ENCODE measurements around the gene IMMP2L.

IMMP2L gene

DNA sequence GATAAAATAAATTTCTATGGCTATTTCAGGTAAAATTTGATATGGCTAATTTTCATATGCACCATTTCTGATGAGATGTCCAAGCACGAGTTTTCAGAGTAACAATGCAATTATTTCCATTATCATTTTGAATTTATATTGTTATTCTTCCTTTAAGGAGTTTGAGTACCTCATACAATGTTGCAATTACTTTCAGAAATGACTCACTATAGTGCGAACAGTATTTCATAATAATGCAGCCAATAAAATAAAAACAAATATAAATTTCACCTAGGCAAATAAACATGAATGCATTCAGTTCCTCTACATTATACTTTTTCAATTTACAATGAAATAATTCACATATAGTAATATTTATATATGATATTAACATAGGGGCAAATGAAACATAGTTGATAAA, 550.1 kb downstream of the IMMP2L start:
- DNase-seq: peak; percentile 47

DNA sequence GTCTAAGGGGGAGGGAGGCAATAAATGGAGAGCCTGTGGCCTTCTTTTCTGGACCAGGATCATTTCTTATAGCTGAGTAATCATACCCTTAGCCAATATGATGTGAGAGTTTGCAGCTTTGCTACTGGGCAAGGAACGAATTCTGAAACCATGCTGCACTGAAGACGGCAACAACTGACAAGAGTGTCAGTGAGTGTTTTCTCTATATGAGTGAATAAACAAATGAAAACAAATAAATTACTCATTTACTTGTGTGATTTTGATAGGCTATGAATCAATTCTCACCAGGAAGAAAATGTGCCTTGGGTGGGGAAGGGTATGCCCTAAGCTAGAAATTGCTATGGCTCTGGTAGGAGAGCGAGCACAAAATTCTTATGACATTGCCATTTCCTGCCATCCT, 550.8 kb downstream of the IMMP2L start:
- no peak for DNase-seq

DNA sequence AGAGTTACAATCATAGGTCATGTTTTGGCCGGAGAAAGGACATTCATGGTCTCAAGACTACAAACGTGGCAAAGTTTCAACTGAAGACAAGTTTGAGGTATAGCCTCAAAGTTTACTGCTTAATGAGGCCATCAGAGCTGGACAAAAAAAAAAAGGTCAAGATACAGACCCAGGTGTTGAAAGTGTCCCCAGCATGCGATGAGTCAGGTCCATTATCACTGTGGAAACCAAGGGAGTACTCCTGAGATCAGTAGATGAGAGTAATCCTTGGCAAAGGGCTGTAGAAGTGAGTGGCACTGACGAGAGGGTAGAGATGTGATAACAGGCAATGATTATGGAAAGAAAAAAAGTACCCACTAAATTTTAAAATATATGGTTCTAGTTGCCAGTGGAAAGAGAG, 551.5 kb downstream of the IMMP2L start:
- DNase-seq: no peak

GRCh38 chr7:111009526-111010040, 552.7 kb downstream of the IMMP2L start:
- no peak for DNase-seq

- DNase-seq: peak; percentile 63
Observed at GRCh38 chr7:111006691-111007090, 555.6 kb downstream of the IMMP2L start.

GRCh38 chr7:111006040-111006439, 556.3 kb downstream of the IMMP2L start:
- no peak for DNase-seq

DNA sequence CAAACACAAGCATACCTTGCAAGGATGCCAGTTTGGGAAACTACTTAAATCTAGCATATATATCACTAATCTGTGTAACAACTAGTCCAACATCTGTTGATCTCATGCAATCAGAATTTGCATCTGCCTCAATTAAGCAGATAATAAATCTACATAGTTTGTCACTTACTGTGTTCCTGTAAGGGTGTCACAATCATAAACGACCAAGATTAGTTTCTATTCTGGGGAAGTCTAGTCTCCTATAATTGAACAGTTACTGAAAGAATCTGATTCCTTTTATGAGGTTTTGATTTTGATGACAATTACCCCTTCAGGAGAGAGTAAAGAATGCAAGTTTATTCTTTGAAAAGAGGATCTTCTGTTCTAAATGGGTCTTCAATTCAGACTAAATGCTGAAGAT, 556.8 kb downstream of the IMMP2L start:
- DNase-seq: peak; percentile 16

- DNase-seq: no peak
Observed at GRCh38 chr7:111004310-111004901, 557.9 kb downstream of the IMMP2L start.

DNA sequence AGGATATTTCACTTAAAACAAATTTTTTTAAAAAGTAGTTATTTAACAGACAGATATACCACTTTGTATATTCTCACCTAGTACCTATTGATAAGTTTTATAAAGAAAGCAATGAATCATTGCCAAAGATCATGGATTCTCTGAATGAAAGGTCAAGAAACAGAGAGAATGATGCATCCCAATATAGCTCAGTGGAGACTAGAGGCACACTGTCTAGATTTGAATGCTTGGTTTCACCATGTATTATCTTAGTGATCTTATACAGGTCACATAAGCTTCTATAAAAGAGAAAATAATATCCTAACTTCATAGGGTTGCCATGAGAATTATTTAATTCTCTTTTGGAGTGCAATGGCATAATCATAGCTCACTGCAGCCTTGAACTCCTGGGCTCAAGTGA, 558.4 kb downstream of the IMMP2L start:
- no peak for DNase-seq

- DNase-seq: no peak
Observed at GRCh38 chr7:110994028-110994967, 568.0 kb downstream of the IMMP2L start.

GRCh38 chr7:110988890-110989501, 573.3 kb downstream of the IMMP2L start:
- DNase-seq: peak; percentile 4

- DNase-seq: no peak
Observed at GRCh38 chr7:110988348-110988747, 573.9 kb downstream of the IMMP2L start.

DNA sequence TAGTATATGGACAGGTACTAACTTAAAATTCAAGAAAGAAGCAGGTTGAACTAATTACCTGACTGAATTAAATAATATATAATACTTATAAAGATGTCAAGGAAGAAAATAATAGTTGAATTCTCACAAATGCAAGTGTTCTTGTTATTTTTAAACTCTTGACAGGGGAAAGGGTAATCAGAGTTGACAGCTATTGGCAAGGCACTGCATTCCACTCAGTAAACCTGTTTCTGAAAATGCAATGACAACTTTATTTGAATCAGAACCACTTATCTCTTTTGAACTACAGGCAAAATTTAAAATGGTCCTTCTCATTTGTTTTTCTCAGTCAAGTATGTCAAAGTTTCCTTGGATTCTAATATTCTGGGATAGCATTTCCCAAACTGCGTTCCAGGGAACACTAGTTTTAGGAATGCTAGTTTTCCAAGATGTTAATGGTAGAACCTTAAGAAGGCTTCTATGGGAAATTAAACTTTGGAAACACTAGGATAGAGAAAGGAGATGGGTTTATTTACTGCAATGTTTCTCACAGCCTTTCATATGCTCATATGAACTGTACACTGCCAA, 575.1 kb downstream of the IMMP2L start:
- no peak for DNase-seq

DNA sequence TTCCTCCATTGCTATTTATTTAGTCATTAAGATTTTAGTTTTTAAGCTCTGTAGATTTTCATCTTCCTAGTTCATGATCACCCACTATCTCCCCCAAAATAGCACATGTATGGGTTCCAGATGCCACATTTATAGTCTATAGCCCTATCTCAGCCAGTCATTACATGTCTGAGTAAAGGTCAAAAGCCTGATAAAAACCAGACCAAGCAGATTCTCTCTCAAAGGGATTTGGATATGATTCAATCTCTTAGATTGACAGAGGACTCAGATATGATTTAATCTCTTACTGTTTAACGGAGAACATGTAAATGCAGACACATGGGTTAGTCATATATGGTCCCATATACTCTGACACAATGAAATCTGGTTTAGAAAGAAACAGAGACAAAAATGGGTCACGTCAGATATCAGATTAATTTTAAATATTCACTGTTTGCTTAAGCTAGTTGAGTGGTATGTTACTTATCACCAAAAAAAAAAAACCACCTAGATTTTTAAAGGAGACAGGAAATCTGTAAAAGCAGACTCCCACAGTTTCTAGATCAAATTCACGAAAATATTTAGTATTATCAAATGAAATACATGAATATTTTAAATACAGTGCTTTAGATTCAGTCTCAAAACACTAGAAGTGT, 578.4 kb downstream of the IMMP2L start:
- DNase-seq: no peak

DNA sequence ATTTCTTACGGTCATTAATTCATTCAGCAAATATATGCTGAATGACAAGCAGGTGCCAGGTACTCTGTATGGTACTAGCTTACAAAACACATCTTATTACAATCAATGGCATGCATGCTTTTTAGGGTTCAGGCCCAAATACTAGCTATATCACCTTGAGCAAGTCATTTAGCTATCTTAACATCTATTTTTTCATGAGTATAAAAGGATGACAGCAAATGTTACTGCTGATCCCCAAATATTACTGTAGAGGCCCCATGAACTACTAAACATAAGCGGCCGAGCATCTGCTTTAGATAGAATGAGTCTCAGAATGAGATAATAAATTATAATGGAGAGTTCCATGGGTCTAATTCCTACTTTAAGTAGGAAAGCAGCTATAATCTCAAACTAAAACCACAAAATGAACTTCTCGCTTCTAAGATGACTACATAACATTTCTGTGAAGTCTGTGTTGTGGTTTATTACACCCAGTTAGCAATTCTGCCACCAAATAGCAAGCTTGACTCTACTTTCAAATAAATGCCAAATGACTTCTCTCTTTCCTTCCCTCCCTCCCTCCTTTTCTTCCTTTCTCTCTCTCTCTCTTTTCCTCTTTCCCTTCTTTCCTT, 585.1 kb downstream of the IMMP2L start:
- DNase-seq: no peak

DNA sequence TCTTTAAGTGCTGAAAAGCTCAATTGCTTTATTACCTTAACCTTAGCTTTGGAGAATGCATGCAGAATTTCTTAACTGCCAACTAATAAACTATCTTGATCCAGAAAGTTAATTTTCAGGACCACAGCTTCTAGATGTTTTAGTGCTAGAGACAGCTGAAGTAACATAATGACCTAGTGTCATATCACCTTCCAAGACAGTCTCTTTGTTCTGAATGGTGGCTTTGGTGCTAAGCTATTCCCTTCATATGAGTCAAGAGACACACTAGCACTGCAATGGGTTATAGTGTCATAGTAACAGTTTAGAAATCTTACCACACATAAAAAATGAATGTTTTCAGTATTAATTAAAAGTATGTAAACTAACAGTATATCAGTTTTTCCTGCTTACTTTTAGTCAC, 586.8 kb downstream of the IMMP2L start:
- DNase-seq: no peak

DNA sequence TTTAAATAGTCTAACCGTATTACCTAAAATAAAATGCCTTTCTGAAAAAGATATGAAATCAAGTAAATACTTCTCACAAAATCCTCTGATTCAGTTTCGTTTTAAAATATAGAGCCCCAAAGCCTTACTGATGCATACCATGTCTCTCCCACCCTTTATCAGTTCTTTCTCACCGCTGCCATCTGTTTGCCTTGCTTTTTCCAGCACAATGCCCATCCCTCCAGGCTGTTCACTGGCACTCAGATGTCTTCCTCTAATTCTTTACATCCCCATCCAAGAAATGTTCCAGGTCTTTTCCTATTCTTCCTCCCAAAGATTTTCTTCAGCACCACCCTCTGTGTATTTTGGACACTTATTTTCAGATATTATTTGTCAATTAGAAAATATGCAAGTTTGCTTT, 587.9 kb downstream of the IMMP2L start:
- no peak for DNase-seq

DNA sequence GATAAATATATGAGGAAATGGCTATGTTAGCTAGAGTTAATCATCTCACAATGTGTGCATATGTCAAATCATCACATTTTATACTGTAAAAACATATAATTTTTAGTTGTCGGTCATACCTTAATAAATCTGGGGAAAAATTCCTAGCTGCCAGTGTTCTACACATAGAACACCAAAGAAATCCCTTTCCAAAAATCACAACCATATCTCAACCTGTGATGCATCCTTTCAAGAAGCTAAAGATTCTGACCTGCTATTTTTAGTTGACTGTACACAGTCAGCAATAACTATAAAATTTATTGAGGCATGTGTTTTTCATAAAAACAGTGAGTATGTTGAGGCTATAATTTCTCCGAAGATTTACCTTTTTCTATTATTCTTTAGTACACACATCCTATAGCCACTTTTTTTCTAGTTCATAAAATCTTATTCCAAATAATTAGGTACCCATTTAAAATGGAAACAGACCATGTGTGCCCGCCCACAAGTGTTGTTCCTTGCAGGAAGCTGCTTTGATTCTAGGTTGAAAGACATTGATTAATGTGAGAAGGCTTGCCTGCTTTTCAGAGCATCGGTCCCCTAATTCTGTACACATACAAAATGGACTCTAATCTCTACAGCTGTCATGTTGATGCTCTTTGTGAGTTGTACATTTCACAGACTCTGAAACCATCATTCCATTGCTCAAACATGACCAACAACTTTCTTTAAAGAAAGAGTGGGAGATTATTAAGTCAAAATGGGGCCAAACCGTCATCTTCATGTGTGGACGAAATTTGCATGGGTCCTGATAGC, 588.9 kb downstream of the IMMP2L start:
- no peak for DNase-seq

DNA sequence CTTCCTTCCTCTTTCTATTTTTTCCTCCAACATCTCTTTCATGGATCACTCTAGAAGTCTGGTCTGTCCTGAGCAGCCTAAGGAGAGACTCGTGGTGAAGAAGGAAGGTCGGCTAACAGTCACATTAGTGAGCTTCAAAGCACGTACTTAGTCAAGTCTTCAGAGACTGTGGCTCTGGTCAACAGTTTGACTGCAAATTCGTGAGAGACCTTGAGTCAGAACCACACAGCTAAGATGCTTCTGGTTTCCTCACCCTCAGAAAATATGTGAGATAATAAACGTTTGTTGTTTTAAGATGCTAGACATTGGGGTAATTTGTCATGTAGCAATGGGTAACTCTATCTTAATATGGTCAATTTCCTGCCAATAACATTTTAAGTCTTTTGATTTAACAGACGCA, 597.5 kb downstream of the IMMP2L start:
- DNase-seq: no peak

DNA sequence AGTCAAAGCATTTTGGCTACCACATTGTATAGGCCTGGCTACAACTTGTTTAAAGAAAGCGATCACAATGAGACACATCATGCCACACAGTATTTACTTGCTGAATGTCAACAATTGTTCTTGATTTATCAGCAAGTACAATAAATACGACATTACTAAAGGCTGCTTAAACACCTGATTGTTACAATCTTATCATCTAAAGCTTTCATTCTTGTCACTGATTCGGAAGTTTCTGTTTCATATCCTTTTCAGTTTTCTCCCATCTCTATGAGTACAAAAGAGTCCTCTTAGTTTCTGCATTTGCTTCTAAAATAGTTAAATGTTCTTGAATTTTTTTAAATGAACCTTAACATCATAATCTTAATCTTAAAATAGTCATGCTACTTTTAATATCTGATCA, 599.5 kb downstream of the IMMP2L start:
- DNase-seq: no peak

- no peak for DNase-seq
Observed at GRCh38 chr7:110962374-110962773, 599.9 kb downstream of the IMMP2L start.

DNA sequence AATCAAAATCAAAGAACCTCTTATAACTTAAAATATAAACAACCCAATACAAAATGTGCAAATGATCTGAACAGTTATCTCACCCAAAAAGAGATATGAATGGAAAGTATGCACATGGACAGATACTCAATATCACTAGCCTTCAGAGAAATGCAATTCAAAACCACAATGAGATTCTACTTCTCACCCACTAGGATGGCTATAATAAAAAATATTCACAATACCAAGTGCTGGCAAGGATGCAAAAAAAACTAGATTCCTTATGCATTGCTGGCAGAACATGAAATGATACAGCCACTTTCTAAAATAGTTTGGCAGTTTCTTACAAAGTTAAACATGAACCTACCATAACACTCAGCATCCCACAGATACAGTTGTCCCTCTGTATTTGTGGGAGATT, 601.5 kb downstream of the IMMP2L start:
- no peak for DNase-seq

All from HCEC 1CT (cell line).